NCI-H1436 (cell line): ENCODE measurements around the gene DCAF17.

Experiments used
- DNase-seq: peaks from one replicate; lab custom pipeline; 2025; lab: John Stamatoyannopoulos, UW

Gene DCAF17, protein sequence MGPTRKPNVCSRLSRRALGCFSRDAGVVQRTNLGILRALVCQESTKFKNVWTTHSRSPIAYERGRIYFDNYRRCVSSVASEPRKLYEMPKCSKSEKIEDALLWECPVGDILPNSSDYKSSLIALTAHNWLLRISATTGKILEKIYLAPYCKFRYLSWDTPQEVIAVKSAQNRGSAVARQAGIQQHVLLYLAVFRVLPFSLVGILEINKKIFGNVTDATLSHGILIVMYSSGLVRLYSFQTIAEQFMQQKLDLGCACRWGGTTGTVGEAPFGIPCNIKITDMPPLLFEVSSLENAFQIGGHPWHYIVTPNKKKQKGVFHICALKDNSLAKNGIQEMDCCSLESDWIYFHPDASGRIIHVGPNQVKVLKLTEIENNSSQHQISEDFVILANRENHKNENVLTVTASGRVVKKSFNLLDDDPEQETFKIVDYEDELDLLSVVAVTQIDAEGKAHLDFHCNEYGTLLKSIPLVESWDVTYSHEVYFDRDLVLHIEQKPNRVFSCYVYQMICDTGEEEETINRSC

DNA sequence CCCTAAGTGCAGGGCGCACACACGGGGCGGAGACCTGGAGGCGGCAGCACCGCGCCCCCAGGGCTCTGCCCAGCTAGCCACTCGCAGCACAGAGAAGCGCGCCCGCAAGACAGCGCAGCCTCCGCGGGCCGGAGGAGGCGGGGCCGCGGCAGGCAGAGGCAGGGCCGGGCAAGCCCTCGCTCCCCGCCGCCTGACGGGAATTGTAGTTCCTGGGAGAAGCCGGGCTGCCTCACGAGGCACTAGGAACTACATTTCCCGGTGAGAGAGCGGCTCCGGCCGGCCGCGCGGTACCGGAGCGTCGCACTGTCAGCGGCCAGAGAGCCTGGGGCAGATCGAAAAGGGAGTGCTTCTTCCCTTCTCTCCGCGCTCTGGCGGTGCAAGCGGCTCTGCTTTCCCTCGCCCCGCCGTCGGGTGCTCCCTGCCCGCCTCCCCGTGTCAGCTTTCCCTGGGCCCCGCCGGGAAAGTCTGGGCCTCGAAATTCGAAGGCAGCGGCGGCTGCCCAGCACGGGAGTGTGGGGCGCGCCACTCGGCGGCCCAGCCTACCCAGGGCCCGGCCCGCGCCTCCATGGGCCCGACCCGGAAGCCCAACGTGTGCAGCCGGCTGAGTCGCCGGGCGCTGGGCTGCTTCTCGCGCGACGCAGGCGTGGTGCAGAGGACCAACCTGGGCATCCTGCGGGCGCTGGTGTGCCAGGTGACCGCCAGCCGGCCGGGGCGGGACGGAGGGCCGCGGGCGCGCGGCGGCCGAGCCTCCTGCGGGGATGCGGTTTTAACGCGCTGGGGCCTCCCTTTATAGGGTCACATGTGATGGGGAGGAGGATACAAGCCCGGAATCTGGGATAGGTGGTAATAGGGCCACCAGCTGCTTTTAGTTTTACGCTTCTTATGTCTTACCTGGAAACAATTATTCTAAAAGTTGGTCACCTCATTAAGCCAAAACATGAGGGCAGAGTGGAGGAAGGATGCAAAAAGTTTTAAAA lies at the start of gene DCAF17:
DCAF17 (plus strand) TSS at position 214 of the 977 bp plus-strand sequence; CDS start at position 566, 352 bp downstream.
- peak; percentile 92 for DNase-seq

DNA sequence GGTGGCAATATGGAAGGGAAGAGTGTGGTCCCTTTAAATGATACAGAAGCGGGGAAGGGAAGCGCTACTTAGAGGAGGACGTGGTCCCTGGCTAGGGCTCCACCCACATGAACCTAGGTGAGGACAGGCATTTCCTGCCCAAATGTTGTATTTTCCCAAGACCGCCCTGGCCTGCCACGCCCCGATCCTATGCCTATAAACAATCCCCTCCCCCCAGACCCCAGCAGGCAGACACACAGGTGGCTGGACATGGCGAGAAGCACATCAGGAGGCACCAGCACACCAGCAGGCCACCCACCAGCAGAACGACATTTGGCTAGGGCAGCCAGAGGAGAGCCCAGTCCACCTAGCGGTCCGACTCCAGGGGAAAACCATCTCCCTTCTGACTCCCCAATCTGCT lies 47.4 kb upstream of the DCAF17 start:
- no peak for DNase-seq

DNA sequence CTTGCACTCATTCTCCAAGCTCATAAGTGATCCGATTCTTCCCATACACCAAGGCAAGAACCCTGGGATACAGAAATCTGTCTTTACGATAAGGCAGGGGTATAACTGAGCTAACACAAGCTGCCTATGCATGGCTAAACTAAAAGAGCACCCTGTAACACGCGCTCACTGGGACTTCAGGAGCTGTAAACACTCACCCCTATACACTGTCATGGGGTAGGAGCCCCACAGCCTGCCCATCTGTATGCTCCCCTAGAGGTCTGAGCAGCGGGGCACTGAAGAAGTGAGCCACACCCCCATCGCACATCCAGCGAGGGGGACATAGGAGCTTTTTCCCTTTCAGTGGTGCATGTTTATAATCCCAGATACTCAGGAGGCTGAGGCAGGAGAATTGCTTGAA lies 47.0 kb upstream of the DCAF17 start:
- DNase-seq = no peak

DNA sequence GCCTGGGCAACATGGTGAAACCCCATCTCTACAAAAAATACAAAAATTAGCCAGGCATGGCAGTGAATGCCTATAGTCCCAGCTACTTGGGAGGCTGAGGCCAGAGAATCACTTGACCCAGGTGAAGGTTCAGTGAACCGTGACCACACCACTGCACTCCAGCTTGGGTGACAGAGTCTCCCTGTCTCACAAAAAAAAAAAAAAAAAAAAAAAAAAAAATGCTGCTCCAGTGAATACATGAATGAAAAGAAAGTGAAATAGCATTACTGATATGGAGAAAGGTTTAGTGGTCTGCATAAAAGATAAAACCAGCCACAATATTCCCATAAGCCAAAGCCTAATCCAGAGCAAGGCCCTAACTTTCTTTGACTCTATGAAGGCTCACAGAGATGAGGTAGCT lies 44.7 kb upstream of the DCAF17 start:
- no peak for DNase-seq

DNA sequence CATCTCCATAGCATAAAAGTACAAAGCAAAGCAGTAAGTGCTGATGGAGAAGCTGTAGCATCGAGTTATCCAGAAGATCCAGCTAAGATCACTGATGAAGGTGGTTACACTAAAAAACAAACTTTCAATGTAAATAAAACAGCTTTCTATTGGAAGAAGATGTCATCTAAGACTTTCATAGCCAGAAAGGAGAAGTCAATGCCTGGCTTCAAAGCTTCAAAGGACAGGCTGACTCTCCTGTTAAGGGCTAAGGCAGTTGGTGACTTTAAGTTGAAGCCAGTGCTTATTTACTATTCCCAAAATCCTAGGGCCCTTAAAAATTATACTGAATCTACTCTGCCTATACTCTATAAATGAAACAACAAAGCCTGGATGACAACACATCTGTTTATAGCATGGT lies 44.2 kb upstream of the DCAF17 start:
- DNase-seq = no peak

DNA sequence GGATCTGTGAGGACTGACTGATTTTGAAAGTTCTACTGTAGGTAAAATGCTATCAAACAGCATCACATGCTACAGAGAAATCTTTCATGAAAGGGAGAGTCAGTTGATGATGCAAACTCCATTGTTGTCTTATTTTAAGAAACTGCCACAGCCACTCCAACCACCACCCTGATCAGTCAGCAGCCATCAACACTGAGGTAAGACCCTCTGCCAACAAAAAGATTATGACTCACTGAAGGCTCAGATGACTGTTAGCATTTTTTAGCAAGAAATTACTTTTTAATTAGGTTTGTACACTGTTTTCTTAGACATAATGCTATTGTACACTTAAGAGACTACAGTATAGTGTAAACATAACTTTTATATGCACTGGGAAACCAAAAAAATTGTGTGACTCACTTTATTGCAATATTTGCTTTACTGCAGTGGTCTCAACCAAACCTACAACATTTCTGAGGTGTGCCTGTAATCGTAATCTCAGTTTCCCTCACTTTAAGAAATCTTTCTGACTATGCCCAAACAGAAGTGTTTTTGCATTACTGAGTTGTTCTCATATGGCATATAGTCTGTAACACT lies 43.0 kb upstream of the DCAF17 start:
- DNase-seq = no peak

DNA sequence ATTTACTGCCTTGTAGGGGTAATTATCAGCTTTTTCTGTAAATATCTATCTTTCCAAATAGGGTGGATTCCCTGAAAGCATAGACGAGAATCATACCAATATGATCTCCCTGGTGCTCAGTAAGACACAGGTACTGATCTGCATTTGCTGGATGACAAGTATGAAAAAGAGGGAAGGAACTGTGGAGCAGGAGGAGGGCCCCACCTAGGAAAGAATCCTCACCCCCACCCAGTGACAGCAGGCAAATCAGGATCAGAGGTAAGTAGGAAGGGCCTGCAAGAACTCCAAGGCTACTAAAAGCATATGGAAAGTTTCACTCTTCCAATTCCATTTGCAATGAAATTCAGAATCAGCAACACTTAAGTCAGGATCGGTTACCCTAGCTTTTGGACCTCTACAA lies 42.5 kb upstream of the DCAF17 start:
- no peak for DNase-seq

DNA sequence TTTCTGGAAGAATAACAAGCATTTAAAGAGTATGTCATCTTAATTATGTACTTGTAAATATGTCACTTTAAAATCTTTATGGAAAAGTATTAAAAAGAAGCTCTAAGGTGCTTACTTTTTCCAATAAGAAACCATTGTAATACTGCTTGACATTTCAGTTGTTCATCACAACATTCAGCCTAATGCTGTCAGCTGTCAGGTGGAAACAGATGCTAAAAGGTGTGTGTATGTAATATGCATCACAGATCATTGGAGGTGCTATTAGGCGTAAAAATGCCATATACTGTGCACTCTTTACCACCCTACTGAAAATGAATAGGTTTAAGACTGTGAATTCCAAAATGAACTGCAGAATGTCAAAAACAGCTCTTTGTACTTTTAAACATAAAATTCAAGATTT lies 40.5 kb upstream of the DCAF17 start:
- DNase-seq = no peak

DNA sequence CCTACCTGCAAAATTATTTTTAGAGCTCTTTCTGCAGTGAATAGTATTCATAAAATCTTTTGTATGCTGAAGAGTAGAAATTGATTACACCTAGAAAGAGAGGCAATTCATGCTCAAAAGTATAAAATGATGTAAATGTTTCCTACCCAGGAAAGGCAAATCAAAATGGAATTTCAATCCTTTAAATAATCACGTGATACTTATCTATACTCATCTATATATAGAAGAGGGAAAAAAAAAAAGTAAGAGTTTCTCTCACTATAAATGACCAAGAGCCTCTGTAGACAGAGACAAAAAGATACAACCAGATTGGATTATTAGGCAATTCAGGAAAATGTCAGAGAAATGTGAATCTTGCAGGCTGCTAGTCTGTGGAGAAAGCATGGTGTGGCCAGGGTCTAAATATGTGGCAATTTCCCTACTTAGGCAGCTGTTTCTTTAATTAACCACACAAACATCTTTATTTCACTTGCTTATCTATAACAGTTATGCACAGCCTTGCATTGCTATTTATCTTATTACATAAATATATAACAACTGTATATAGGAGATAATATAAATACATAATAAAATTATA lies 39.8 kb upstream of the DCAF17 start:
- no peak for DNase-seq

DNA sequence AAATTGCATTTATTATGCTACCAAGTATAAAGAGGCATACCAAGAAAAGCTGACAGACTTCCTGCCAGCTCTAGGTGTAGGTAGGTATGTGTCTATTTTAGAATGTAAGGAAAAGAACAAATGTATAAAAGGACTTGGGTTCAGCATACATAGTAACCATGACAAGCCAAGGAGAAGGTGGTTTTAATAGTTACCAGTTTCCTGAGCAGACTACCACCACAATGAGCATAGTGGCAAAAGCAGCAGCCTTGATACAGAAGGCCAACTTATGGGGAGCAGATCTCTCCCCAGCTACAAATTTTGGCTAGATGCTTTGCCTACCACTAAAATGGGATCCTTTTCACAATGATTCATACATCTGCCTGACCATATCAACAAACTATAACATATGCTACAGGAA lies 34.7 kb upstream of the DCAF17 start:
- DNase-seq = no peak

DNA sequence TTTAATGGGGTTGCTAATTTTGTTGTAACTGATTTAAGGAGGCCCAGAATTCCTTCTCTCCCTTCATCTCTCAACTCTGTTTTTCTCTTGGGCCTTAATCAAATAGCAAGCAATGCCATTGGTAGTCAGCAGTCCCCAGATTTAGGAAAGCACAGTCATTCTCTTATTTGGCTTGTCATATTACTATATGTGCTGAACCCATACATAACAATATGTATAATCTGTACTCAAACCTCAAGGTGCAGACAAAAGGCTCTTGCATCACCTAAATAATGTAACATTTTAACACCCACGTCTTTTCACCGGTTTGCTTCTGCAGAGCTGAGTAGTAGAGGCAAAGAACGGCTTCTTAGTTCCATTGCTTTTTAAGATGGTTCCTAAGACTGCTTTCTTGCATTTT lies 33.6 kb upstream of the DCAF17 start:
- DNase-seq = no peak

DNA sequence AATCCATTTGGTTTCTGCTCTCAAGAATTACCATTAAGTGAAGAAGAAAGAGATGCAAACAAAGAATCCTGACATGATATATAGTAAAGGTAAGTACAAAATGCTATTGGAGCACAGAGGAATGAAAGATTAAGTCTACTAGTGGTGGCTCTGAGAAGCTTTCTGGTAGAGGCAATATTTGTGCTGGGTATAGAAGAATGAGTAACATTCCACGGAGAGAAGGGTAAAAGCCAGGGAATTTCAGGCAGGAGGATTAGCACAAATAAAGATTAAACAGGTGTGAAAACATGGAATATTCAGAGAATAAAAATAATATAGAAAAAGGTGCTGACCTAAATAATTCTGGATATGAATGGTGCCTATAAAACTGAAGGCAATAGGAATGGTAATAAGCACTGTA lies 32.1 kb upstream of the DCAF17 start:
- DNase-seq = no peak

DNA sequence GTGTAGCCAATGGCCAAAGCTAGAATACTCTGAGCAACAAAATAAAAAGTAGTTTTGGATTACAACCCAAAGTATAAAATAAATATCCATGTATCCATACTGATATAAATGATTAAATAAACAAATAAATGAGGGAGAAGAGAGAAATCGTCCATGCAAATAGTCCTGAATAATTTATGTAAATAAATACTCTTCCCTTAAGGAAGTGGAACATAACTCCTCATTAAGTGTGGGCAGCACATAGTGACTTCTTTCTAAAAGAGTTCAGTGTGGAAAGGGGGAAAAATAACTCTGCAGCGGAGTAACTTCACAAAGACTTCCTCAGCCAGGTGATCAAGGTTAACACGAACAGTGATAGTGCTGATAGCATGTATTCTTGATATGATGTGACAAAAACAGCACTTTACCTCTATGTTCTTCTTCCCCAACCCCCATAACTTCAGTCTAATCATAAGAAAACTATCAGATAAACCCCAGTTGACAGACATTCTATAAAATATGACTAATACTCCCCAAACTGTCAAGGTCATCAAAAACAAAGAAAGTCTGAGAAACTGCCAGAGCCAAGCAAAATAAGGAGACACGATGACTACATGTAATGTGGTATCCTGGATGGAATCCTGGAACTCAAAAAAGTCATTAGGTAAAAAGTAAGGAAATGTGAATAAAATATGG lies 31.0 kb upstream of the DCAF17 start:
- DNase-seq = no peak

DNA sequence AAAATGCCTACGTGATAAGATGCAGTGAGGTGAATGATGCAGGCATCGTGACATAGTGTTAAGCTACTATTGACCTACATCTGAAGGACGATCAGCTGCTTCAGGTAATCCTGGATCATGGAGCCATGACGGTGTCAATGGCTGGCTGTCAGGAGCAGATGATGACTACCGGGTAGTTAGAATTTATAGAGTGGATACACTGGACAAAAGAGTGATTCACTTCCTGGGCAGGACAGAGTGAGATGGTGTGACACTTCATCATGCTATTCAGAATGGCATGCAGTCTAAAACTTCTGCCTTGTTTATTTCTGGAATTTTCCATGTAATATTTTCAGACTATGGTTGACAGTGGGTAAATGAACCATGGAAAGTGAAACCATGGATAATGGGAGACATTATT lies 29.8 kb upstream of the DCAF17 start:
- no peak for DNase-seq

DNA sequence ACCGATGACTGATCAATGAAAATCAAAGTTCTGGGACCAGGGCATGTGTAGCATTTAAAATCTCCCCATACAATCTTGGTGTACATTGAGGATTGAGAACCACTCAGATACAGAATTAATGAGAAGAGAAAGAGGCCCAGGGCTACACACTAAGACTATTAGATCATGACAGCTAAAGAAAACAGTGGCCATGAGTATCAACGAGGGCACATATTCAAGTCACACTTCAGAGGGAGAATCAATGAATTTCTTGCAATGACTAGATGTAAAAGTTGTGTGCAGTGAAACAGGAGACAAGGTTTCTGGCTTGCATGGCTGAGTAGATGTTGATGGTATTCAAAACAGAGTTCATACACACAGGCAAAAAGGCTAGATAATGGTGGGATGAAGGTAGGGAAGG lies 29.3 kb upstream of the DCAF17 start:
- DNase-seq = no peak

DNA sequence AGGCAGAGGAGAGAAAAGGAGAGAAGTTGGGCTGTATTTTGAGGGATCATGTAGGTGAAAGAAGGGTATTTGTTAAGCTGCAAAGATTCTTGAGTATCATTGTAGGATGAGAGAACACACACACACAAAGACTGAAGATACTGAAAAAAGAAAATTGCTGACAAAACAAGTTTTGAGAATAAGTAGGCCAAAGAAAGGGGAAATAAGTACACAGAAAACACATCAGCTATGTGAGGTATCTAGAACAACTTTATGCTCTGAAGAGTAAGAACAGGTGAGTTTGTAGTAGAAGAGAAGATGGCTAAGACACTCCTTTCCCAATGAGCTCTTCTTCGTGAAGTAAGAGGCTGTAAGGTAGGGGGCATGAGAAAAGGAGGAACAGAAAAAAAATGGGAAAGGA lies 28.5 kb upstream of the DCAF17 start:
- DNase-seq = no peak

DNA sequence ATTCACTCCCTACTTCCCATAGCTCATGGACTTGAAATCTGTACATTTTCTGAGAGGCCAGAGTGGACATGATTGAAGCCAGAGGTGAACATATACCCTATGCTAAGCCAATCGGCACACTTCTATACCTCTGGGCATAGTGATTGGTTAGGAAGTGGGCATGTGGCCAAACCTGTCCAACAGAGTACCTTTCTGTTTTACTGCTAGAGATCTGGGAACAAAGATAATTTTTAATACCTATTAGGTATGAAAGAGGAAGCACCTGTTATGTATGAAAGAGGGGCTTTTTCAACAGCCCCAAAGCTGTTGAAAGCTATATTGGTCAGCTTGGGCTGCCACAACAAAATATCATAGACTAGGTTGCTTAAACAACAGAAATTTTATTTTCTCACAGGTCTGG lies 28.0 kb upstream of the DCAF17 start:
- DNase-seq = no peak

DNA sequence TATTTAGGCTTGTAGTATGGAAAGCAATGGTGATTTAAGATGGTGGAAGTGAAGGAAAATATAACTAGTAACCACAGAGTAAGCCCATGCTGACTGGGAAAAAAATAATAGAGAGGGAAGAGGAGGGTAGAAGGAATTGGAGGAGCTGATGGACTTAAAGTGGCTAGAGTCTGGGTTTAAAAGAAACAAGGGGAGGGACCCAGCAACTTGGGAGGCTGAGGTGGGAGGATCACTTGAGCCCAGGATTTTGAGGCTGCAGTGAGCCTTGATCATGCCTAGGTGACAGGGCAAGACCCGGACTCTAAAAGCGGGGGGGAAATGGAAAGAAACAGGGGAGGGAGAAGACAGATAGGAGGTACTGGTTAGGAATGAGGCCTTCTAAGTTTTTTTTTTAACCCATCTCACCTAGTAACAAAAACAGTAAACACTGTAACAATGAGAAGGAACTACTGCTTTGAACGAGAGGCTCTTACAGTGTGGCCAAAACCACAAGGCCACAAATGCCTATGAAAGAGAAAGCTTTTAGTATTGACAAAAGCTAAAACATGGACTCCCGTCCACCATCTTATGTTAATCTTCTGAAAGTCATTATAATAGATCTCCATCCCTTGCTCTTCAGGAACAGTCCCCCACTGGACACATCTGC lies 26.9 kb upstream of the DCAF17 start:
- DNase-seq = no peak

DNA sequence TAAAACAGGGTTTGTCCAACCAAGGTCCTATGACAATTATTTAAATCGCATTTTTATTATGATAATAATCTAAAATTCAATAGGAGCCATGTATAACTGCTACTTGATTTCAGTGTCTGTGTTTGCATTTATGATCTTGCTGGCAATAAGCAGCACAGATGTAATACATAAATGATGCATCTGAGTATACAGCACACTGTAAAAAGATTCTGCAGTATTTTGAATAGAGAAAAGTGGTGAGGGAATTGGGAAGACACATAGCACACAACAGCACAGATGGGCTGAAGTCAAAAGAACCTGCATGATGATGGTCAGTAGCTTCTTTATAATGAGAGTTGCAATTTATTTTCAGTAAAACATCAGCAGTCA lies 26.4 kb upstream of the DCAF17 start:
- DNase-seq = no peak

DNA sequence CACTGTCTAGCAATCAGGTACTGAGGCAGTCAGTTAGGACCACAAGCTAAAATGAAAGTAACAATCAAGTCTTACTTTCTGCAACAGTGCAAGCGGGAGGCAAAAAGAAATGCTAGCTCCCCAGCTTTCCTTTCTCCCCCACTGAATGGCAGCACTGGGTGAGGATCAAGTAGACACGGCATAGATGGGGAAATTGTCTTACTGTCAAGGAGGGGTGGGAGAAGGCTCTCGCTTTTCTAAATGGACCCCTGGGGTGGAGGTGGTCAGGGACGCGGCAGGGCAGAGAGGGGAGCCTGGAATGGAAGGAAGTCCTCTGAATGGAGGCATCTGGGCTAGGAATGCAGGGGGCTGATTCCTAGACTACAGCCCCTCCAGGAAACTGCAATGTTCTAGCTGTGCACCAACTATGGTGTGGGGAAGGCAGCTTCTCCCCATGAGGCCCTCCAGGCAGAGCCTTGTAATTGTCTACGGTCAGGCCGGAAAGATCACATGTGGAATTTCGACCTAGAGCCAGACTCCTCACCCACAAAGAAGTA lies 24.5 kb upstream of the DCAF17 start:
- DNase-seq = no peak

DNA sequence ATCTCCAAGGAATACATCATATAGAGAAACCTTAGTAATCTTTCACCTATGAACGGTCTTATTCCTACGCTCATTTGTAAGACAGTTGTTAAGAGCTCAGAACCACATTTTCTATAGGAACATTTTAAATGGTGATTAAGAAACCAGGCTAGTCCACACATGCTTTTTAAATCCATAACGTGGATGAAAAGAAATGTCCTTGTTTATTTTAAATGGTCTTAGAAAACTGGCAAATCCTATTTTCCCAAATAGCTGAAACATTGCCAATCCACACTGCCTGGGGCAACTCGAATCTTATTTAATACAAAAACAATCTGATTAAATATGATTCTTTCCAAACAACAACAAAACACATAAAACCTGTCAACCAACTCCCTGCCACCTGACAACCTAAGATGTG lies 23.9 kb upstream of the DCAF17 start:
- DNase-seq = no peak
